GM18505 (cell line): Measurements from ENCODE around the gene VPS13D.
"Not testable (repeated sequence)": the region's sequence is repeated elsewhere in the genome, so short reads cannot be mapped to it uniquely, and the experiment has no call there.

Source experiments
- ATAC-seq: cut with Tn5 transposase; IDR thresholded peaks from one replicate; pipeline ENCODE4 v1.9.1; 2021; ENCODE audit not compliant: unreplicated experiment
- POLR2A ChIP-seq: IDR thresholded peaks from 4 replicates; pipeline ENCODE4 v1.6.1; 2011; ENCODE audit warnings: borderline replicate concordance; ENCODE audit not compliant: insufficient read depth, insufficient read length; ENCODE audit errors: extremely low read depth

VPS13D gene

DNA sequence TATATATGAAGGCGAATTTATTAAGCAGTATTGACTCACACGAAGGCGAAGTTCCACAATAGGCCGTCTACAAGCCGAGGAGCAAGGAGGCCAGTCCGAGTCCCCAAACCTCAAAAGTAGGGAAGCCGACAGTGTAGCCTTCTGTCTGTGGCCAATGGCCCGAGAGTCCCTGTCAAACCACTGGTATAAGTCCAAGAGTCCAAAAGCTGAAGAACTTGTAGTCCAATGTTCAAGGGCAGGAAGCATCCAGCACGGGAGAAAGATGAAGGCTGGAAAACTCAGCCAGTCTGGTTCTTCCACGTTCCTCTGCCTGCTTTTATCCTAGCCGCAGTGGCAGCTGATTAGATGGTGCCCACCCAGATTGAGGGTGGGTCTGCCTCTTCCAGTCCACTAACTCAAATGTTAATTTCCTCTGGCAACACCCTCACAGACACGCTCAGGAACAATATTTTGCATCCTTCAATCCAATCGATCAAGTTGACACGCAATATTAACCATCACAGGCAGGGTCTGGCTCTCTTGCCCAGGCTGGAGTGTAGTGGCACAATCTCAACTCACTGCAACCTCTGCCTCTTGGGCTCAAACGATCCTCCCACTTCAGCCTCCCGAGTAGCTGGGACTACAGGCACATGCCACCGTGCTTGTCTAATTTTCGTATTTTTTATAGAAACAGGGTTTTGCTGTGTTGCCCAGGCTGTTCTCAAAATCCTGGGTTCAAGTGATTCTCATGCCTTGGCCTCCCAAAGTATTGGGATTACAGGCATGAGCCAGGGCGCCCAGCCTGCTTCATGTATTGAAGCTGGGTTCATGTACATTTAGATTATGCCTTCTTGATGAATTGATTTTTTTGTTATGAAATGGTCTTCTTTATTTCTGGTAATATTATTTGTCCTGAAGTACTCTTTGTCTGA lies 302.8 kb downstream of the VPS13D start:
- TF ChIP-seq POLR2A = no peak
- ATAC-seq = no peak

DNA sequence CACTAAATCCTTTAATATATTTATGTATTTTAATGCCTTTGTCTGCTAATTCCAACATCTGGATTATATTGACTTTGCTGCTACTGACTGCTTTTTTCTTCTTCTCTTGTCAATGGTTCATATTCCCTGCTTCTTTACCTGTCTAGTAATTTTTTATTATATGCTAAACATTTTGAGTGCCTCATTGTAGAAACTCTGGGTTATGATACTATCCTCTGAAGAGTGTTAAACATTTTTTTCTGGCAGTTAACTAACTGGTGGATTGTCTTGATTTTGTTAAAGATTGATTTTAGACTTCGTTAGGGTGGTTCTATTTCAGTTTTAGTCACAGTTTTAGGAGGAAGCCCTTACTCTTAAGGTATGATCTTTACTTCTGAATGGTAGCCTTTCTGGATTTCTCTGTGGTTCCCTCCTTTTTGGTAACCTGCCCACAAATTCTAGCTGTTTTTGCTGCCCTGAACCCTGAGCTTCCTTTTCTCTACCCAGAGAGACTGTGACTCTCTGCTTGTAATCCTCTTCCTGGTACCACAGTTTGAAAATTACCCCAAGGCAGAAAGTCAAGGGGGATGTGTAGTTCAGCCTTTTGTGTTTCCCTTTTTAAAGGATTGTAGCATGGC lies 306.3 kb downstream of the VPS13D start:
- no peak for TF ChIP-seq POLR2A
- no peak for ATAC-seq

DNA sequence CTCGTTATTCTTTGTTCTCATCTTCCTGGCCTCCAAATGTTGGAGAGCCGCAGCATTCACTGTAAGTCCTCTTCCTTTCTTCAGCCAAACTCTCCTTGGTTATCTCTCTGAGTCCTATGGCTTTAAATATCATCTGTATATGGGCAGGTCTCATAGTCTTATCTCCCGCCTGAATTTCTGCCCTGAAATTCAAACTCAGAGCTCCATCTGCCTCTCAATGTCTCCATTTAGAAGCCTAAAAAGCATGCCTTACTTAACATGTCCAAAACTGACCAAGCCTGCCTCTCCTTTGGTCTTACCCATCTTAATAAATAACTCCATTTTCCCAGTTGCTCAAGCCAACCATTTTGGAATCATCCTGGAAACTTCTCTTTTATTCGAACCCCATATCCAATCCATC lies 307.5 kb downstream of the VPS13D start:
- ATAC-seq = no peak
- no peak for TF ChIP-seq POLR2A

DNA sequence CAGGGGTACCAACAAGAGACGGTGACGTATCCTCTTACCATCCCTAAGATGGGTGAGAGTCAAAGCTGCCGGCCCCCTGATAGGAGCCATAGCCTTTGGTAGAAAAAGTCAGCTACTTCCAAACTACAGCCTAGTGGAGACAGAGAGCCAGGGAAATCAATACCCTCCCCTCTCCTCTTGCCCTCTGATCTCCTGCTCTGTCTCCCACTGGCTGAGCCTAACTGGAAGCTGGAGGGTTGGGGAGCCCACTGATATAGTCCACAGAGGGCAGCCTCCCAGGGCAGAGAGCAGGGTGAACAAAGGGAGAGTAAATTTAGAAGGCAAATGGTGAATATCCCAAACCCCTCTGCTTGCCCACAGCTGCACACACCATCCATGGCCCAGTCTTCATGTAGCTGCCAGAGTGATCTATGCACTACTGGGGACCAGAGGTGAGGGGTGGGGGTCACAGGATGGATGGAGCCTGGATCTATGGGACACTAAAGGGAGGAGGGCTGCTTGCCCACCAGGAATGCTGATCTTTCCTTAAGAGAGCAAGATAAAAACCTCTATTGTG lies 308.2 kb downstream of the VPS13D start:
- ATAC-seq = no peak

DNA sequence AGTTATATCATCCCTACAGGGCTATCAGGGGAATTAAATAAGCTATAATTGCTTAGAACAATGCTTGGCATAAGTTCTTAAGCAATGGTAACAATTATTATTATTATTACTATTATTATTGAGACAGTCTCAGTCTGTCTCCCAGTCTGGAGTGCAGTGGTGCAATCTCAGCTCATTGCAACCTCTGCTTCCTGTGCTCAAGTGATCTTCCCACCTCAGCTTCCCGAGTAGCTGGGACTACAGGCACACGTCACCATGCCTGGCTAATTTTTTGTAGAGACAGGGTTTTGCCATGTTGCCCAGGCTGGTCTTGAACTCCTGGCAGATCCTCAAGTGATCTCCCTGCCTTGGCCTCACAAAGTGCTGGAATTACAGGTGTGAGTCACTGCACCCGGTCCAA lies 308.7 kb downstream of the VPS13D start:
- ATAC-seq = not testable (repeated sequence)

More for the DNA sequence above, 308.2 kb downstream of the VPS13D start:
- no peak for TF ChIP-seq POLR2A

DNA sequence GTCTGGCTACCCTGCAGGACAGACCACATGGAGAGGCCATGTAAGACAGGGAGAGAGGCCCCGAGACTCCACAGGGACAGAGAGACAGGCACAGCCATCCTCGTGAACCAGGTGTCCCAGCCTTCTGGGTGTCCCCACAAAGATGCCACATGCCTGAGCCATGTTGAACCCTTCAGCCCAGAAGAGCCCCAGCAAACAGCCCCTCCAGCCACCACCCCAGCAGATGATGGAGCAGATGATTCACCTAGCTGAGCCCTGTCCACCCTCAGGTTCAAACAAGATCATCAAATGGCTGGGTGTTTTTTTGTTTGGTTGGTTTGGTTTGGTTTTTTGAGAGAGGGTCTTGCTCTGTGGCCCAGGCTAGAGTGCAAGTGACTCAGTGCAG lies 309.5 kb downstream of the VPS13D start:
- no peak for TF ChIP-seq POLR2A
- no peak for ATAC-seq

DNA sequence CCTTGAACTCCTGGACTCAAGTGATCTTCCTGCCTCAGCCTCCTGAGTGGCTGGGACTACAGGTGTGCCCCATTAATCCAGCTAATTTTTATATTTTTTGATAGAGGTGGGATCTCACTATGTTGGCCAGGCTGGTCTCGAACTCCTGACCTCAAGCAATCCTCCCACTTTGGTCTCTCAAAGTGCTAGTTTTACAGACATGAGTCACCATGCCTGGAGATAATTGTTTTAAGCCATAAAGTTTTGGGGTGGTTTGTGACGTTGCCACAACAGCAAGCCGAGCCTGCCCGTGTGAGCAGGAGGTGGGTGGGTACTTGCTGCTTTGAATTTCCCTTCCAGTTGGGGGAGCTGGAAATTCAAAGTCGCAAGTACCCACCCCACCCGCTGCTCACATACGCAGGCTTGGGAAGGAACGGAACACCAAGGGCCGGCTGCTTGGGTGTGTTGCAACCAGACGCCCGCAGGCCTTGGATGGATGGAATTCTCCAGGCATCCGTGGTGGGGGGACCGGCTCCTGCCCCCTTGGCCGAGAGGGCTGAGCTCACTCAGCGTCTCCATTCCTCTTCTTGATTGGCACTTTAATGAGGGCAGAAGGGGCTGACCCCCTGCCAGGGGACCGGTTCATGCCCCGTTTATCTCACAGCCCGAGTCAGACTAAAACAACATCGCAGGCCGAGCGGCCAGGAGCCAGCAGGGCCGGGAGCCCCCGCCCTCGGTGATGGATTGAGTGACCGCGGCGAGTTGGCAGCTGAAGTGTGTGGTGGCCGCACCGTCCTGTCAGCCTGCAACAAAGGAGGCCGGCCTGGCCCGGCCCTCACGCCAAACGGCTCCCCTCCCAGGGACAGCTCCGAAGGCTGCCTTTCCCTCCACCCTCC lies 310.1 kb downstream of the VPS13D start:
- no peak for TF ChIP-seq POLR2A

DNA sequence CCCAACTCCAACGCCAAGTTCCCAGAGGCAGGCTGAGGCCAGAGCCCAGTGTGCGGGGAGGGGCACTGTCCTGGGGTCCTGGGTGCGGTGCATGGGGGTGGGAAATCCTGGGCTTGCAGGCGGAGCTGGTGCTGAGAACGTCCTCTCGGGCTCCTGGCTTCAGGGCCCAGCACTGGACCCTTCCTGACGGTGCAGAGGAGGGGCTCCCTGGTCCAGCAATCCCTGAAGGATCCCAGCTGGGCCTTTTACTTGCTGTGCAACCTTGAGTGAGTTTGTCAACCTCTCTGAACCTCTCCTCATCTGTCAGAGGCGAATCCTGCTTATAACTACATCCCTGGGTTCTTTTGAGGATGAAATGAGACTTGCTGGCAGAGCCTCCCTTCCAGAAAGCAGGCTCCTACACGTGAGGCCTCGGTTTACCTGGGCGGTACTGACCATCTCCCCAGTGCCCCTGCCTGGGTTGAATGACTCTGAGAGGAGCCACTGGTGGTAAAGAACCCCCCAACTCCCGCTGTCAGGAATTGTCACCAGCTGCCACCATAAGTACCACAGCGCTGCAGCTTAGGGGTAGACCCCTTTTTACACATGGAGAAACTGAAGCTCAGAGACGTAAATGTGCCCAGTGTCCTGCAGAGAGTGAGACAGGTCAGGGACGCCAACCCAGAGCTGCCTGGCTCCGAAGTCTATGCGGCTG lies 310.9 kb downstream of the VPS13D start:
- TF ChIP-seq POLR2A = no peak
- ATAC-seq = no peak

More for the DNA sequence above, 310.1 kb downstream of the VPS13D start:
- ATAC-seq = no peak

DNA sequence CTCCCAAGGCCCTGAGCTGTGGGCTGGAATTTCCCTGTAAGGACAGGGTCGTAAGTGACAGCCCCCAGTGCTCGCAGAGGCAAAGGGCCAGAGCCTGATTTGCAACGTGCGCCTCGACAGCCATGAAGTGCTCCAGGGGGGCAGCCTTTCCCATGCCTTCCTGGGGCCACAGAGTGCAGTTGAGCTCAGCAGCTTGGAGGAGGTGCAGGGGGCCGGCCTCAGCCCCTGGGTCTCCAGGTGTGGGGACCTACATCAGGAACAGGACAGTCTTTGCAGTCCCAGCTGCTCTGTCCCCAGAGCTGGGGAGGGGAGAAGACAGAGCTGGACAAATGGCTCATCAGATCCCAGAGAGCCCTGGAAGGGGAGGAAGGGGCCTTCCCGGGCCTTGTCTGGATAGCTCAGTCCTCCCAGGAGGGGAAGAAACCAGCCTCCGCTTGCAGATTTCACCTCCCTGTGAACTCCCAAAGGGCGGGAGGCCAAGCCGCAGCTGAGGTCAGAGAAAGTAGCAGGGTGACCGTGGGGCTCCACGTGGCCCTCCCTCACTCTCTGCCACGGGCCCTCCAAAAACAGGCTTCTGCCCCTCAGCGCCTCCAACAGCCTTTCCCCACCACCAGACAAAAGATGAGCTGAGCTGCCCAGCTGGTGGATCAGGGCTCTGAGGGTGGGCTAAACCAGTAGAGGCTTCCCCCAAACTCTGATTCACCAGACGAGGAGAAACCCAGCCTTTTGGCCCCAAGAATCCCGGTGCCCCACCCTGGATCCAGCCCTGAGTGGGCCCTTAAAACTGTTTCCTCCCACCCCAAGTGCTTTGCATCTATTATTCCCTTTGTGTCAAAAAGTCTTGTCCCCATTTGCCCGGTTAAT lies 311.7 kb downstream of the VPS13D start:
- no peak for TF ChIP-seq POLR2A

DNA sequence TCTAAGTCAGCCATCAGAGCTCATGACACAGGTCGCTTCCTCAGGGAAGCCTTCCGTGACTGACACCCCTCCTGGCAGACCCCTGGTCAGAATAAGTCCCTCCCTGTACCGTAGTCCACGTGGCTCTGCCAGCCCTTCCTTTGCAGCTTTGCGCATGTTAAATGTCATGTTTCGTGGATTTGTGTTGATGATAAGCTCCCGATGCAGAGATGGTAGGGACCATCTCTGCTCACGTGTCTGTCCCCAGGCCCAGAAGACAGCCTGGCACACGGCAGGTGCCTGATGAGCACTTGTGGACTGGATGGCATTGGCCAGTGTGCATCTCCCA lies 312.3 kb downstream of the VPS13D start:
- no peak for TF ChIP-seq POLR2A
- ATAC-seq = no peak

More for the DNA sequence above, 311.7 kb downstream of the VPS13D start:
- no peak for ATAC-seq

DNA sequence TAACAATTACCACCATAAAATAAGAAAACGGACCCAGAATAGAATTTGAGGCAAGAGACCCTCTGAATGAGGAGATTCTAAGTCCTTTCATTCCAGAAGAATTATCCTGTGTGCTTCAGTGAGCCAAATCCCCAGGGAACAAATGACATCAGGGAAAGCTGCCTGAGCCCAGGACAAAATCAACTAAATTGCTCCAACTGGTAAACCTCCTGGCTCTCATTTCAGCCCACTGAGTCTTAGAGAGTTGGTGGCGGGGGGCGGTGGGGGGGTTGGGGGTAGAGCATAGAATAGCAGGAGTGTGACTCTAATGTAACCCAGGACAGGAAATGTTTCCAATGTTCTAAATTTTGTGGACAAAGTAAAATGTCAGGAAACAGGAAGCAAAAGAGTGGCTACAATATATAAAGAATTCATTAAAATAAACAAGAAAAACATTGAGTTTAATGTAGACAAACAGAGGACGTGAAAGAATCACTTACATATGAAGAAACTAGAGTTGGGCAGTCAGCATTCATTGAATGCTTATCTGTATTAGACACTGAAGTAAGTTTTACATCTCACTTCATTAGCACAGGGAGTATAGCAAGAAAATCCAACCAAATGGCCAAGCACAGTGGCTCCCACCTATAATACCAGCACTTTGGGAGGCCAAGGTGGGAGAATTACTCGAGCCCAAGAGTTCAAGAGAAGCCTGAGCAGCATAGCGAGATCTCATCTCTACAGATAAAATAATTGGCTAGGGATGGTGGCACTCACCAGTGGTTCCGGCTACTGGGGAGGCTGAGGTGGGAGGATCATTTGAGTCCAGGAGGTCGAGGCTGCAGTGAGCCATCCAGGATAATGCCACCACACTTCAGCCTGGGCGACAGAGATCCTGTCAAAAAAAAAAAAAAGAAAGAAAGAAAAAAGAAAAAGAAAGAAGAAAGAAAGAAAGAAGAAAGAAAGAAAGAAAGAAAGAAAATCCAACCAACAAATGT lies 313.1 kb downstream of the VPS13D start:
- ATAC-seq = no peak
- TF ChIP-seq POLR2A = no peak

DNA sequence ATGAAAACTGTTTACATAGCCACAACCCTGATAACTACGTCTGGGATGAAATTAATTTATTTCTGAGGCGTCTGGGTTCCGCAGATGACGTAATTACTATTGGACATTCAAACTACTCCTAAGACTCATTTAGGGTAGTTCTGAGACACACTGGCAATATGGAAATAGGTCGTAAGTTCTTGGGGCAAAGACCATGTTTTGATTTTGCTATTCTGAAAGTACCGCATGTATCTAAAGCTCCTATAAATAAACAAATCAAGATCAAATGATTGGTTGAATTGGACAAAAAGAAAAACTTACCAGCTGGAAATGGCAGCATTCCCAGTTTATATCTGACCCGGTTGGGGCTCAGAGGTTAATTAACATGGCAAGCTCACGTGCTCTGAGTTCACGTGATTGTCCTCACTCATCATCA lies 313.9 kb downstream of the VPS13D start:
- no peak for TF ChIP-seq POLR2A
- no peak for ATAC-seq
